ENCODE results near the gene TULP3.

The TULP3 gene

GRCh38 chr12:2877047-2877952 lies 13.4 kb upstream of the TULP3 start, which contains the start of the genes FOXM1 and RHNO1:
TSS of gene FOXM1 (minus strand) at chr12:2877174. CDS start at chr12:2874478, 2,696 bp downstream.
TSS of gene RHNO1 (plus strand) at chr12:2877223. CDS start at chr12:2885367, 8,144 bp downstream.
- DNase-seq, result peak; percentile 90

GRCh38 chr12:2877953-2878732 lies 12.5 kb upstream of the TULP3 start:
- no peak for DNase-seq

- DNase-seq, result no peak
Observed at GRCh38 chr12:2879853-2880252, 10.8 kb upstream of the TULP3 start.

- DNase-seq, result no peak
Observed at GRCh38 chr12:2884810-2885209, 5.9 kb upstream of the TULP3 start.

- DNase-seq, result no peak
Observed at GRCh38 chr12:2886768-2887450, 3.8 kb upstream of the TULP3 start.

- DNase-seq, result no peak
Observed at GRCh38 chr12:2890001-2890387, 697 bp upstream of the TULP3 start.

- peak; percentile 37 for DNase-seq
Observed at GRCh38 chr12:2891240-2892053, 756 bp downstream of the TULP3 start.

GRCh38 chr12:2892246-2892645 lies 1.6 kb downstream of the TULP3 start:
- DNase-seq, result no peak

GRCh38 chr12:2893007-2893406 lies 2.3 kb downstream of the TULP3 start:
- no peak for DNase-seq

- no peak for DNase-seq
Observed at GRCh38 chr12:2895051-2895451, 4.4 kb downstream of the TULP3 start.

GRCh38 chr12:2895511-2895910 lies 4.8 kb downstream of the TULP3 start:
- DNase-seq, result no peak

GRCh38 chr12:2897418-2897817 lies 6.7 kb downstream of the TULP3 start:
- no peak for DNase-seq

- DNase-seq, result no peak
Observed at GRCh38 chr12:2900642-2901041, 10.0 kb downstream of the TULP3 start.

GRCh38 chr12:2902272-2902880 lies 11.7 kb downstream of the TULP3 start:
- no peak for DNase-seq

GRCh38 chr12:2904260-2904659 lies 13.6 kb downstream of the TULP3 start:
- DNase-seq, result no peak

- no peak for DNase-seq
Observed at GRCh38 chr12:2912216-2912575, 21.5 kb downstream of the TULP3 start.

- DNase-seq, result no peak
Observed at GRCh38 chr12:2919249-2919648, 28.6 kb downstream of the TULP3 start.

GRCh38 chr12:2922329-2922728 lies 31.6 kb downstream of the TULP3 start:
- no peak for DNase-seq

GRCh38 chr12:2923057-2923456 lies 32.4 kb downstream of the TULP3 start:
- no peak for DNase-seq

GRCh38 chr12:2924019-2924418 lies 33.3 kb downstream of the TULP3 start:
- DNase-seq, result no peak

GRCh38 chr12:2925322-2925995 lies 34.8 kb downstream of the TULP3 start:
- no peak for DNase-seq

Measured in CD4-positive, alpha-beta T cell treated with Interleukin-10 for 1 hour (primary cell).